Measurements from ENCODE around the gene SASS6.

- no peak for TF ChIP-seq REST (IDR thresholded peaks at IDR 0.05; ENCODE audit: insufficient read depth in 1 of 2, low read depth in 2 of 2, low read length in 2 of 2)
- no peak for TF ChIP-seq POLR2AphosphoS5 (IDR thresholded peaks at IDR 0.05; ENCODE audit: low read depth, low read length)
- TF ChIP-seq TAF1 (IDR thresholded peaks at IDR 0.05; ENCODE audit: borderline replicate concordance, insufficient read depth, low read length) = no peak
- no peak for TF ChIP-seq SIN3A (IDR thresholded peaks at IDR 0.05; ENCODE audit: borderline replicate concordance, insufficient read depth, low read length)
Observed at GRCh38 chr1:100122177-100122576, 10.6 kb downstream of the SASS6 start.
